Lung (tissue), 12 donors: ENCODE measurements around the gene KYAT1. TPM values are rescaled to one million over a fixed set of nuclear protein-coding genes. Genes with fewer than 3 reads are reported as not detected.

ENCODE experiments used
- ATAC-seq: fragments of 200-7000 bp; cut with Tn5 transposase; one replicate; pipeline ENCODE4 v1.9.1; 2020; ENCODE audit warnings: moderate number of reproducible peaks; ENCODE audit not compliant: insufficient read depth, low FRiP score
- DNase-seq, 3 donors: peaks; one replicate each; pipeline ENCODE4 v3.0.0-alpha.2; 2013 to 2017
- H3K27ac ChIP-seq, 2 donors: one replicate each; pipeline ENCODE4 v1.5.1; 2013; ENCODE audit warnings: mild to moderate bottlenecking in 2 of 2, moderate library complexity in 2 of 2, control low read depth in 1 of 2, inconsistent platforms in 1 of 2, low read depth in 1 of 2, low read length in 1 of 2
- H3K27me3 ChIP-seq, 3 donors: one replicate each; pipeline ENCODE4 v1.5.1; 2013; ENCODE audit warnings: low read length in 2 of 3; ENCODE audit not compliant: control insufficient read depth in 3 of 3, insufficient read depth in 3 of 3
- H3K36me3 ChIP-seq, 4 donors: one replicate each; pipeline ENCODE4 v1.5.1; 2013; ENCODE audit warnings: low read length in 4 of 4, mild to moderate bottlenecking in 1 of 4, moderate library complexity in 1 of 4; ENCODE audit not compliant: control insufficient read depth in 4 of 4, insufficient read depth in 4 of 4
- H3K4me1 ChIP-seq, 5 donors: one replicate each; pipeline ENCODE4 v1.5.1; 2013; ENCODE audit warnings: low read length in 5 of 5, mild to moderate bottlenecking in 2 of 5, moderate library complexity in 1 of 5; ENCODE audit not compliant: control insufficient read depth in 5 of 5, insufficient read depth in 5 of 5
- H3K4me3 ChIP-seq: one replicate; pipeline ENCODE4 v1.5.1; 2013; ENCODE audit warnings: mild to moderate bottlenecking, control low read depth, moderate library complexity
- H3K9ac ChIP-seq, 2 donors: one replicate each; pipeline ENCODE4 v1.5.1; 2013; ENCODE audit warnings: low read length in 2 of 2, control low read depth in 1 of 2; ENCODE audit not compliant: insufficient read depth in 1 of 2
- H3K9me3 ChIP-seq, 4 donors: one replicate each; pipeline ENCODE4 v1.5.1; 2013; ENCODE audit warnings: low read length in 3 of 4, mild to moderate bottlenecking in 1 of 4, moderate library complexity in 1 of 4; ENCODE audit not compliant: control insufficient read depth in 4 of 4, insufficient read depth in 3 of 4
- WGBS, 2 donors: extraction: QIAGEN DNeasy Blood & Tissue Kit; methylation state at CpG; one replicate each; pipeline ENCODE4 v1.1.7; 2013; 5-methylcytosine and 5-hydroxymethylcytosine counted together
- polyA plus RNA-seq, 2 donors: library from polyadenylated mRNA; stranded (reverse); fragments of 200-250 nt; gene quantifications; one replicate each; pipeline ENCODE4 v1.2.1, GENCODE V29; 2013
- total RNA-seq, 2 donors: library from RNA; depleted of rRNA in 1 of 2; stranded (reverse); fragments of >200 nt in 1 of 2; gene quantifications; one replicate each; pipeline ENCODE4 v1.2.1, GENCODE V29; 2014 to 2021
- TF ChIP-seq, protein P1 (sequence below): IDR thresholded peaks from 2 replicates; pipeline ENCODE4 v1.5.1; 2012; ENCODE audit warnings: mild to moderate bottlenecking; ENCODE audit errors: control extremely low read depth, extremely low read depth
- donor health status: control.
- donor health status: control.
- donor health status: Bipolar disorder and iron deficiency.
- donor health status: healthy.
- donor health status: DM: yes; HTN: yes; CAD: no.

Gene KYAT1
- total and polyA plus RNA-seq, 4 donors: 4.5 to 7.7 (median 4.8) TPM

GRCh38 chr9:128917151-128917849 lies 35.5 kb upstream of the KYAT1 start:
- ATAC-seq (no peak), DNase-seq (peak; percentile 86 to 94 (median 92))
- Histone ChIP-seq H3K9ac (peak overlapping the region in 1 of 2 donors; percentile 24), H3K4me3 (no peak overlapping the region), H3K4me1 (peaks cover 8 to 64% (median 25%) of the 10 kb centered on the region in 5 donors), H3K27ac (peak overlapping the region; percentile 17 to 75), H3K27me3 (no peaks in the 10 kb centered on the region), H3K9me3 (no peaks in the 10 kb centered on the region), H3K36me3 (peaks cover 0 to 18% (median 8%) of the 10 kb centered on the region in 4 donors)
- WGBS, 2 donors: 62 to 78% methylated on average over 26 of the region's 26 CpGs
- TF ChIP-seq, protein P1, sequence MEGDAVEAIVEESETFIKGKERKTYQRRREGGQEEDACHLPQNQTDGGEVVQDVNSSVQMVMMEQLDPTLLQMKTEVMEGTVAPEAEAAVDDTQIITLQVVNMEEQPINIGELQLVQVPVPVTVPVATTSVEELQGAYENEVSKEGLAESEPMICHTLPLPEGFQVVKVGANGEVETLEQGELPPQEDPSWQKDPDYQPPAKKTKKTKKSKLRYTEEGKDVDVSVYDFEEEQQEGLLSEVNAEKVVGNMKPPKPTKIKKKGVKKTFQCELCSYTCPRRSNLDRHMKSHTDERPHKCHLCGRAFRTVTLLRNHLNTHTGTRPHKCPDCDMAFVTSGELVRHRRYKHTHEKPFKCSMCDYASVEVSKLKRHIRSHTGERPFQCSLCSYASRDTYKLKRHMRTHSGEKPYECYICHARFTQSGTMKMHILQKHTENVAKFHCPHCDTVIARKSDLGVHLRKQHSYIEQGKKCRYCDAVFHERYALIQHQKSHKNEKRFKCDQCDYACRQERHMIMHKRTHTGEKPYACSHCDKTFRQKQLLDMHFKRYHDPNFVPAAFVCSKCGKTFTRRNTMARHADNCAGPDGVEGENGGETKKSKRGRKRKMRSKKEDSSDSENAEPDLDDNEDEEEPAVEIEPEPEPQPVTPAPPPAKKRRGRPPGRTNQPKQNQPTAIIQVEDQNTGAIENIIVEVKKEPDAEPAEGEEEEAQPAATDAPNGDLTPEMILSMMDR: no peak

DNA sequence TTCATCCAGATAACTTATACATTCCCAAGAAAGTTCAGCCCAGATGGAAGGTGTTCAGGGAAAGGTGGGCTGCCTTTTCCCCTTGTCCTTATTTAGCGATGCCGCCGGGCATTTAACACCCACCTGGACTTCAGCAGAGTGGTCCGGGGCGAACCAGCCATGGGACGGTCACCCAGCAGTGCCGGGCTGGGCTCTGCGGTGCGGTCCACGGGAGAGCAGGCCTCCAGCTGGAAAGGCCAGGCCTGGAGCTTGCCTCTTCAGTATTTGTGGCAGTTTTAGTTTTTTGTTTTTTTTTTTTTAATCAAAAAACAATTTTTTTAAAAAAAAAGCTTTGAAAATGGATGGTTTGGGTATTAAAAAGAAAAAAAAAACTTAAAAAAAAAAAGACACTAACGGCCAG lies 35.0 kb upstream of the KYAT1 start:
- peaks cover 0 to 18% (median 8%) of the 10 kb centered on the region in 4 donors for H3K36me3 ChIP-seq
- DNase-seq (no peak), ATAC-seq (no peak)
- no peak overlapping the region for H3K4me3 ChIP-seq
- peak overlapping the region; percentile 64 to 90 for H3K27ac ChIP-seq
- 86 to 89% methylated on average over 11 of the region's 11 CpGs for WGBS, 2 donors
- TF ChIP-seq, protein P1: no peak
- H3K9me3 ChIP-seq: no peaks in the 10 kb centered on the region
- H3K4me1 ChIP-seq: peaks cover 14 to 65% (median 30%) of the 10 kb centered on the region in 5 donors
- H3K27me3 ChIP-seq: no peaks in the 10 kb centered on the region
- peak overlapping the region in 1 of 2 donors; percentile 24 for H3K9ac ChIP-seq

DNA sequence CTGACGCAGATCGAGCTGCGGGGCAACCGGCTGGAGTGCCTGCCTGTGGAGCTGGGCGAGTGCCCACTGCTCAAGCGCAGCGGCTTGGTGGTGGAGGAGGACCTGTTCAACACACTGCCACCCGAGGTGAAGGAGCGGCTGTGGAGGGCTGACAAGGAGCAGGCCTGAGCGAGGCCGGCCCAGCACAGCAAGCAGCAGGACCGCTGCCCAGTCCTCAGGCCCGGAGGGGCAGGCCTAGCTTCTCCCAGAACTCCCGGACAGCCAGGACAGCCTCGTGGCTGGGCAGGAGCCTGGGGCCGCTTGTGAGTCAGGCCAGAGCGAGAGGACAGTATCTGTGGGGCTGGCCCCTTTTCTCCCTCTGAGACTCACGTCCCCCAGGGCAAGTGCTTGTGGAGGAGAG lies 34.5 kb upstream of the KYAT1 start:
- DNase-seq: no peak

More for the DNA sequence above, 34.5 kb upstream of the KYAT1 start:
- Histone ChIP-seq H3K36me3 (peaks cover 0 to 18% (median 8%) of the 10 kb centered on the region in 4 donors), H3K27me3 (no peaks in the 10 kb centered on the region), H3K27ac (peak overlapping the region; percentile 64 to 90), H3K9me3 (no peaks in the 10 kb centered on the region), H3K4me3 (no peak overlapping the region), H3K4me1 (peaks cover 18 to 66% (median 27%) of the 10 kb centered on the region in 5 donors), H3K9ac (no peak overlapping the region)
- WGBS, 2 donors: 69 to 90% methylated on average over 18 of the region's 18 CpGs
- TF ChIP-seq, protein P1: no peak
- no peak for ATAC-seq
